ENCODE measurements around the gene IKBKE.

DNA sequence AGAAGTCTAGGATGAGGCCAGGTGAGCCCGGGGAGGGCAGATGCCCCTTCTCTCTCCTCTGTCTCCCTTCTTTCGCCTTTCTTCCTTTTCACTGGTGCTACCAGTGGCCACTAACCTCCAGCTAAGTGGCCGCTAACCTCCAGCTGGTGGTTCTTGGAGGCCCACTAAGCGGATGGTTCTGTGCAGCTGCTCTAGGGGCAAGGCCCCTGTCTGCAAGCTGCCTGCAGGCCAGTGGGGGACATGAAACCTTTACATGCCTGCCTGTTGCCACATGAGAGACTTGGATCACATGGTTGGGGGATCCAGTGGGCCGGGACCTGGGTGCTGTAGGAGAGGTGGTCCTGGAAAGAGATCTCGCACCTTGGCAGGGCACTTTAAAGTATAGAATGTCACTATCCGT, 17.7 kb downstream of the IKBKE start:
- TF ChIP-seq, protein P1, sequence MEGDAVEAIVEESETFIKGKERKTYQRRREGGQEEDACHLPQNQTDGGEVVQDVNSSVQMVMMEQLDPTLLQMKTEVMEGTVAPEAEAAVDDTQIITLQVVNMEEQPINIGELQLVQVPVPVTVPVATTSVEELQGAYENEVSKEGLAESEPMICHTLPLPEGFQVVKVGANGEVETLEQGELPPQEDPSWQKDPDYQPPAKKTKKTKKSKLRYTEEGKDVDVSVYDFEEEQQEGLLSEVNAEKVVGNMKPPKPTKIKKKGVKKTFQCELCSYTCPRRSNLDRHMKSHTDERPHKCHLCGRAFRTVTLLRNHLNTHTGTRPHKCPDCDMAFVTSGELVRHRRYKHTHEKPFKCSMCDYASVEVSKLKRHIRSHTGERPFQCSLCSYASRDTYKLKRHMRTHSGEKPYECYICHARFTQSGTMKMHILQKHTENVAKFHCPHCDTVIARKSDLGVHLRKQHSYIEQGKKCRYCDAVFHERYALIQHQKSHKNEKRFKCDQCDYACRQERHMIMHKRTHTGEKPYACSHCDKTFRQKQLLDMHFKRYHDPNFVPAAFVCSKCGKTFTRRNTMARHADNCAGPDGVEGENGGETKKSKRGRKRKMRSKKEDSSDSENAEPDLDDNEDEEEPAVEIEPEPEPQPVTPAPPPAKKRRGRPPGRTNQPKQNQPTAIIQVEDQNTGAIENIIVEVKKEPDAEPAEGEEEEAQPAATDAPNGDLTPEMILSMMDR (conservative IDR thresholded peaks at IDR 0.05; ENCODE audit: low read length): no peak
- no peak for TF ChIP-seq EZH2phosphoT487 (IDR thresholded peaks at IDR 0.05; ENCODE audit: borderline replicate concordance)
